ENCODE results near the gene PPP1R7.

GRCh38 chr2:241191081-241191480 is 40.8 kb downstream of the PPP1R7 start:
- TF ChIP-seq CTCF (conservative IDR thresholded peaks at IDR 0.05; ENCODE audit: low read depth, low read length) (no peak), NFE2L2 (IDR thresholded peaks at IDR 0.05; ENCODE audit: low read depth, low read length) (no peak), POLR2A (IDR thresholded peaks at IDR 0.05; ENCODE audit: low read depth, low read length) (no peak), CEBPB (IDR thresholded peaks at IDR 0.05; ENCODE audit: low read depth, low read length) (no peak), BHLHE40 (IDR thresholded peaks at IDR 0.05; ENCODE audit: low read depth, low read length) (no peak), RCOR1 (IDR thresholded peaks at IDR 0.05; ENCODE audit: insufficient replicate concordance, low read length) (no peak), MXI1 (IDR thresholded peaks at IDR 0.05; ENCODE audit: borderline replicate concordance, low read depth, low read length) (no peak)

Measured in IMR-90 (cell line).